ENCODE measurements around the gene NDUFB10. TPM values are rescaled to one million over a fixed set of nuclear protein-coding genes. Genes with fewer than 3 reads are reported as not detected.
"Not testable (repeated sequence)": the region's sequence is repeated elsewhere in the genome, so short reads cannot be mapped to it uniquely, and the experiment has no call there.

Gene NDUFB10
- total RNA-seq, 1 experiment from 2014 or later: 287 TPM

DNA sequence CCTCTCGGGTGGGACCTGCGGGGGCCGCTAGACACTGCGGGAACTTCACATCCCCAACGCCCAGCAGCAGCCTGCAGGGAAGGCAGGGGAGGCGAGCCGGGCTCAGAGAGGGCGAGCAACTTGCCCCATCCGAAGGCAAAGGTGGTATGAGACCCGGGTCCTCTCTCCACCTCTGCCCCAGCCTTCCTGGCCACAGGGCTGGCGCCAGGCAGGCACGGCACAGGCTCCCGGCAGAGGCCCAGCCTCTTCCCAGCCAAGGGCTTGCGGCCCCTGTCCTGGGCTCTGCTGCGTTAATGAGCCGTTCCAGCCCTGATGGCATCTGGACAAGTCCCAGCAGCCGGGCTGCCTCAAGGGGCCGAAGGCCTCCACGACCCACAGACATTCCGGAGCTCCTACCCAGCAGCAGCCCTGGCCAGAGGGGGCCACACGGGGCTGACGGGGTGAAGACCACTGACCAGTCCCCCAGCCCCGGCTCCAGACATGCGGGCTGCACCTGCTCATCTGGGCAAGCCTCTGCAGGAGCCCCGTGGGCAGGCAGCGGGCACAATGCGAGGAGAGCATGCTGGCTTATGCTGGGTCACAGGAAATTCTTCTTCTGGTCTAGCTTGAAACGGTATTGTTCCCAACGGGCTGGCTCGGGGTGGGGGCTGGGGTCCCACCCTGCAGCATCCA, 39.9 kb upstream of the NDUFB10 start:
- ChIA-PET POLR2A (no interaction called here), CTCF (no interaction called here)
- Histone ChIP-seq H3K4me3 (ENCODE audit: low read depth in 2 of 2, low read length in 2 of 2) (no peak overlapping the region), H3K36me3 (ENCODE audit: control insufficient read depth, insufficient read depth, low read length) (no peaks in the 10 kb centered on the region), H3K27ac (ENCODE audit: low read length) (no peak overlapping the region), H3K9me3 (ENCODE audit: control insufficient read depth, insufficient read depth, low read depth, low read length) (no peaks in the 10 kb centered on the region), H3K4me1 (ENCODE audit: control insufficient read depth, insufficient read depth, low read length) (peaks cover 26% of the 10 kb centered on the region), H3K27me3 (ENCODE audit: control insufficient read depth, insufficient read depth, low read length) (peaks cover 2% of the 10 kb centered on the region; the same call in 1 of the 2 replicates)
- intact Hi-C loops (cut with micrococcal nuclease; ENCODE audit: unreplicated experiment) (no loop called here), in situ Hi-C loops (cut with HindIII; ENCODE audit: low pct_unique_long_range_greater_than_20kb, low sequenced_read_pairs) (no loop called here)
- no TSS peak for BruUV-seq (replicated peaks)
- ATAC-seq (peak; percentile 41), DNase-seq (ENCODE audit: low read depth, low spot score) (no peak)
- no peak for TF ChIP-seq POLR2AphosphoS5 (IDR thresholded peaks at IDR 0.05; ENCODE audit: low read depth, low read length)
- TF ChIP-seq SIN3A (IDR thresholded peaks at IDR 0.05; ENCODE audit: borderline replicate concordance, insufficient read depth, low read depth, low read length): no peak
- no peak for TF ChIP-seq TCF7L2 (IDR thresholded peaks at IDR 0.05; ENCODE audit: low read depth, low read length)
- TF ChIP-seq, protein P1, sequence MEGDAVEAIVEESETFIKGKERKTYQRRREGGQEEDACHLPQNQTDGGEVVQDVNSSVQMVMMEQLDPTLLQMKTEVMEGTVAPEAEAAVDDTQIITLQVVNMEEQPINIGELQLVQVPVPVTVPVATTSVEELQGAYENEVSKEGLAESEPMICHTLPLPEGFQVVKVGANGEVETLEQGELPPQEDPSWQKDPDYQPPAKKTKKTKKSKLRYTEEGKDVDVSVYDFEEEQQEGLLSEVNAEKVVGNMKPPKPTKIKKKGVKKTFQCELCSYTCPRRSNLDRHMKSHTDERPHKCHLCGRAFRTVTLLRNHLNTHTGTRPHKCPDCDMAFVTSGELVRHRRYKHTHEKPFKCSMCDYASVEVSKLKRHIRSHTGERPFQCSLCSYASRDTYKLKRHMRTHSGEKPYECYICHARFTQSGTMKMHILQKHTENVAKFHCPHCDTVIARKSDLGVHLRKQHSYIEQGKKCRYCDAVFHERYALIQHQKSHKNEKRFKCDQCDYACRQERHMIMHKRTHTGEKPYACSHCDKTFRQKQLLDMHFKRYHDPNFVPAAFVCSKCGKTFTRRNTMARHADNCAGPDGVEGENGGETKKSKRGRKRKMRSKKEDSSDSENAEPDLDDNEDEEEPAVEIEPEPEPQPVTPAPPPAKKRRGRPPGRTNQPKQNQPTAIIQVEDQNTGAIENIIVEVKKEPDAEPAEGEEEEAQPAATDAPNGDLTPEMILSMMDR (IDR thresholded peaks at IDR 0.05): no peak
- TF ChIP-seq, protein P2, sequence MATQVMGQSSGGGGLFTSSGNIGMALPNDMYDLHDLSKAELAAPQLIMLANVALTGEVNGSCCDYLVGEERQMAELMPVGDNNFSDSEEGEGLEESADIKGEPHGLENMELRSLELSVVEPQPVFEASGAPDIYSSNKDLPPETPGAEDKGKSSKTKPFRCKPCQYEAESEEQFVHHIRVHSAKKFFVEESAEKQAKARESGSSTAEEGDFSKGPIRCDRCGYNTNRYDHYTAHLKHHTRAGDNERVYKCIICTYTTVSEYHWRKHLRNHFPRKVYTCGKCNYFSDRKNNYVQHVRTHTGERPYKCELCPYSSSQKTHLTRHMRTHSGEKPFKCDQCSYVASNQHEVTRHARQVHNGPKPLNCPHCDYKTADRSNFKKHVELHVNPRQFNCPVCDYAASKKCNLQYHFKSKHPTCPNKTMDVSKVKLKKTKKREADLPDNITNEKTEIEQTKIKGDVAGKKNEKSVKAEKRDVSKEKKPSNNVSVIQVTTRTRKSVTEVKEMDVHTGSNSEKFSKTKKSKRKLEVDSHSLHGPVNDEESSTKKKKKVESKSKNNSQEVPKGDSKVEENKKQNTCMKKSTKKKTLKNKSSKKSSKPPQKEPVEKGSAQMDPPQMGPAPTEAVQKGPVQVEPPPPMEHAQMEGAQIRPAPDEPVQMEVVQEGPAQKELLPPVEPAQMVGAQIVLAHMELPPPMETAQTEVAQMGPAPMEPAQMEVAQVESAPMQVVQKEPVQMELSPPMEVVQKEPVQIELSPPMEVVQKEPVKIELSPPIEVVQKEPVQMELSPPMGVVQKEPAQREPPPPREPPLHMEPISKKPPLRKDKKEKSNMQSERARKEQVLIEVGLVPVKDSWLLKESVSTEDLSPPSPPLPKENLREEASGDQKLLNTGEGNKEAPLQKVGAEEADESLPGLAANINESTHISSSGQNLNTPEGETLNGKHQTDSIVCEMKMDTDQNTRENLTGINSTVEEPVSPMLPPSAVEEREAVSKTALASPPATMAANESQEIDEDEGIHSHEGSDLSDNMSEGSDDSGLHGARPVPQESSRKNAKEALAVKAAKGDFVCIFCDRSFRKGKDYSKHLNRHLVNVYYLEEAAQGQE (IDR thresholded peaks at IDR 0.05; ENCODE audit: insufficient read depth in 1 of 2, low read depth in 2 of 2, low read length in 1 of 2): no peak

DNA sequence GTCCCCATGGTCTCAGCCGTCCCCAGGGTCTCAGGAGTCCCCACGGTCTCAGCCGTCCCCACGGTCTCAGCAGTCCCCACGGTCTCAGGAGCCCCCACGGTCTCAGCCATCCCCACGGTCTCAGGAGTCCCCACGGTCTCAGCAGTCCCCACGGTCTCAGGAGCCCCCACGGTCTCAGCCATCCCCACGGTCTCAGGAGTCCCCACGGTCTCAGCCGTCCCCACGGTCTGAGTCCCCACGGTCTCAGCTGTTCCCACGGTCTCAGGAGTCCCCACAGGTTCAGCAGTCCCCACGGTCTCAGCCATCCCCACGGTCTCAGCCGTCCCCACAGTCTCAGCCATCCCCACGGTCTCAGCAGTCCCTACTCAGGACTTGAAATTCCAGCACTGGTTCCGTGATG, 39.2 kb upstream of the NDUFB10 start:
- in situ Hi-C loops (cut with HindIII; ENCODE audit: low pct_unique_long_range_greater_than_20kb, low sequenced_read_pairs); H3K36me3 ChIP-seq (ENCODE audit: control insufficient read depth, insufficient read depth, low read length); H3K27me3 ChIP-seq (ENCODE audit: control insufficient read depth, insufficient read depth, low read length); POLR2A ChIA-PET; H3K9me3 ChIP-seq (ENCODE audit: control insufficient read depth, insufficient read depth, low read depth, low read length); H3K27ac ChIP-seq (ENCODE audit: low read length); H3K4me3 ChIP-seq (ENCODE audit: low read depth in 2 of 2, low read length in 2 of 2); intact Hi-C loops (cut with micrococcal nuclease; ENCODE audit: unreplicated experiment); CTCF ChIA-PET; DNase-seq (ENCODE audit: low read depth, low spot score); BruUV-seq (replicated peaks); ATAC-seq: not testable (repeated sequence)
- H3K4me1 ChIP-seq (ENCODE audit: control insufficient read depth, insufficient read depth, low read length): peaks cover 26% of the 10 kb centered on the region

DNA sequence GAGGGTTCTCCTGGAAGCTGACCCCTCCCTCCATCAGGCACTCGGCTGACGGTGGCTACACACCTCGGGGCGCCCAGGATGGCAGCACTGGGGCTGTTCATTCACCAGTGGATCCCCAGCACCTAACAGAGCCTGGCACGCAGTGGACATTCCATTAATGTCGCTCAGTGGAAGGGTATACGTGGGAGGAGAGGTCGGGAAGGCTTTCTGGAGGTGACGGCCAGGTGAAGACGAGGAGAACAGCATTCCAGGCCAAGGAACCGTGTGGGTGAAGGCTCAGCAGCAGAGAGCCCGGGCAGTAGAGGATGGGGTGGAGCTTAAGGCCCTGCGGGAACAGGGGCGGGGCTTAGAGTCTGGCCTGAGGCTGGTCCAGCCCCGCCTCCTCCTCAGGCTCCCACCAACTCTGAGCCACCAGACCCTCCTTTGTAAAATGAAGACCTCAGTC, 38.6 kb upstream of the NDUFB10 start:
- DNase-seq (ENCODE audit: low read depth, low spot score) (no peak), ATAC-seq (peak; percentile 49)
- H3K4me3 ChIP-seq (ENCODE audit: low read depth in 2 of 2, low read length in 2 of 2): peak overlapping the region in 1 of 2 experiments; percentile 17; a peak in 1 of 4 replicates
- peaks cover 2% of the 10 kb centered on the region; the same call in 1 of the 2 replicates for H3K27me3 ChIP-seq (ENCODE audit: control insufficient read depth, insufficient read depth, low read length)
- intact Hi-C loops (cut with micrococcal nuclease; ENCODE audit: unreplicated experiment): no loop called here
- H3K27ac ChIP-seq (ENCODE audit: low read length): no peak overlapping the region
- H3K9me3 ChIP-seq (ENCODE audit: control insufficient read depth, insufficient read depth, low read depth, low read length): no peaks in the 10 kb centered on the region
- TF ChIP-seq, protein P2 (IDR thresholded peaks at IDR 0.05; ENCODE audit: insufficient read depth in 1 of 2, low read depth in 2 of 2, low read length in 1 of 2): no peak
- TF ChIP-seq, protein P1 (IDR thresholded peaks at IDR 0.05): no peak
- TF ChIP-seq SIN3A (IDR thresholded peaks at IDR 0.05; ENCODE audit: borderline replicate concordance, insufficient read depth, low read depth, low read length) (no peak), POLR2AphosphoS5 (IDR thresholded peaks at IDR 0.05; ENCODE audit: low read depth, low read length) (no peak), TCF7L2 (IDR thresholded peaks at IDR 0.05; ENCODE audit: low read depth, low read length) (no peak)
- BruUV-seq (replicated peaks): no TSS peak
- H3K4me1 ChIP-seq (ENCODE audit: control insufficient read depth, insufficient read depth, low read length): peaks cover 26% of the 10 kb centered on the region
- CTCF ChIA-PET: no interaction called here
- POLR2A ChIA-PET: interaction anchor here (0.6 kb wide), 1 partner anchor 41 kb away, joined by 11 read pairs; no protein-coding TSS in a partner anchor
- H3K36me3 ChIP-seq (ENCODE audit: control insufficient read depth, insufficient read depth, low read length): no peaks in the 10 kb centered on the region
- in situ Hi-C loops (cut with HindIII; ENCODE audit: low pct_unique_long_range_greater_than_20kb, low sequenced_read_pairs): no loop called here
